Dermis lymphatic vessel endothelial cell (primary cell): ENCODE measurements around the gene DDX42. TPM values are rescaled to one million over a fixed set of nuclear protein-coding genes. Genes with fewer than 3 reads are reported as not detected.

Experiments
- total RNA-seq: library from RNA; depleted of rRNA; stranded (reverse); fragments of >200 nt; gene quantifications from 2 replicates; pipeline ENCODE4 v1.2.1, GENCODE V29; 2014

DDX42 gene
- total RNA-seq: 56.3 and 57.5 TPM in 2 replicates

GRCh38 chr17:63774141-63774968 is at the start of gene DDX42:
Gene DDX42 (plus strand): TSS chr17:63774170. CDS start chr17:63787050, 12,880 bp downstream.

GRCh38 chr17:63741408-63742173 is 32.4 kb upstream of the DDX42 start, which contains the start of gene STRADA:
Gene STRADA (minus strand): TSS chr17:63741799. CDS start chr17:63728369, 13,430 bp downstream.

GRCh38 chr17:63773272-63774140 is 464 bp upstream of the DDX42 start, which contains the start of gene CCDC47:
Gene CCDC47 (minus strand): TSS chr17:63773597. CDS start chr17:63766175, 7,422 bp downstream.

GRCh38 chr17:63827002-63827800 is 53.2 kb downstream of the DDX42 start, which contains the start of the genes FTSJ3 and PSMC5:
Gene FTSJ3 (minus strand): TSS chr17:63827663. CDS start chr17:63826902, 761 bp downstream.
Gene PSMC5 (plus strand): TSS chr17:63827431. CDS start chr17:63827491, 60 bp downstream.

GRCh38 chr17:63842540-63843386 is 68.8 kb downstream of the DDX42 start, which contains the start of gene SMARCD2:
Gene SMARCD2 (minus strand): TSS chr17:63842685. CDS start chr17:63842674, 11 bp downstream.

Other genes with a start within 250 kb of the DDX42 start
- 29.9 and 33.1 TPM in 2 replicates for gene DCAF7, start 223.7 kb upstream of the DDX42 start, total RNA-seq
- 11.3 and 14.5 TPM in 2 replicates for gene TACO1, start 173.3 kb upstream of the DDX42 start, total RNA-seq
- gene MAP3K3, start 151.8 kb upstream of the DDX42 start, total RNA-seq: 104 and 105 TPM in 2 replicates
- gene LIMD2, start 74.0 kb upstream of the DDX42 start, total RNA-seq: 19.3 and 28.1 TPM in 2 replicates
- 22.4 and 26.8 TPM in 2 replicates for gene STRADA, start 32.4 kb upstream of the DDX42 start, total RNA-seq
- 116 and 130 TPM in 2 replicates for gene CCDC47, start 573 bp upstream of the DDX42 start, total RNA-seq
- gene PSMC5, start 53.3 kb downstream of the DDX42 start, total RNA-seq: 78.1 and 83.1 TPM in 2 replicates
- 54.8 and 59.6 TPM in 2 replicates for gene FTSJ3, start 53.5 kb downstream of the DDX42 start, total RNA-seq
- 46.7 and 60.8 TPM in 2 replicates for gene SMARCD2, start 68.5 kb downstream of the DDX42 start, total RNA-seq
- gene CSH2, start 99.5 kb downstream of the DDX42 start, total RNA-seq: not detected in 2 replicates
- not detected in 2 replicates for gene GH2, start 107.8 kb downstream of the DDX42 start, total RNA-seq
- not detected in 2 replicates for gene CSH1, start 122.4 kb downstream of the DDX42 start, total RNA-seq
- gene CSHL1, start 137.1 kb downstream of the DDX42 start, total RNA-seq: not detected in 2 replicates
- not detected in 2 replicates for gene GH1, start 144.7 kb downstream of the DDX42 start, total RNA-seq
- 0.22 and 0.43 TPM in 2 replicates for gene CD79B, start 158.2 kb downstream of the DDX42 start, total RNA-seq
- gene SCN4A, start 198.7 kb downstream of the DDX42 start, total RNA-seq: under 0.01 TPM in 2 replicates
- gene PRR29, start 224.2 kb downstream of the DDX42 start, total RNA-seq: 0.54 and 0.60 TPM in 2 replicates
- 99.0 and 162 TPM in 2 replicates for gene ICAM2, start 246.5 kb downstream of the DDX42 start, total RNA-seq